Measurements from ENCODE around the gene PTPRQ. TPM values are rescaled to one million over a fixed set of nuclear protein-coding genes. Genes with fewer than 3 reads are reported as not detected.

The PTPRQ gene
- total RNA-seq, 4 donors from 2014 or later, result 0.24 to 0.47 (median 0.30) TPM; not detected in 1

GRCh38 chr12:80690090-80690489 lies 246.1 kb downstream of the PTPRQ start:
- TF ChIP-seq, protein P1, sequence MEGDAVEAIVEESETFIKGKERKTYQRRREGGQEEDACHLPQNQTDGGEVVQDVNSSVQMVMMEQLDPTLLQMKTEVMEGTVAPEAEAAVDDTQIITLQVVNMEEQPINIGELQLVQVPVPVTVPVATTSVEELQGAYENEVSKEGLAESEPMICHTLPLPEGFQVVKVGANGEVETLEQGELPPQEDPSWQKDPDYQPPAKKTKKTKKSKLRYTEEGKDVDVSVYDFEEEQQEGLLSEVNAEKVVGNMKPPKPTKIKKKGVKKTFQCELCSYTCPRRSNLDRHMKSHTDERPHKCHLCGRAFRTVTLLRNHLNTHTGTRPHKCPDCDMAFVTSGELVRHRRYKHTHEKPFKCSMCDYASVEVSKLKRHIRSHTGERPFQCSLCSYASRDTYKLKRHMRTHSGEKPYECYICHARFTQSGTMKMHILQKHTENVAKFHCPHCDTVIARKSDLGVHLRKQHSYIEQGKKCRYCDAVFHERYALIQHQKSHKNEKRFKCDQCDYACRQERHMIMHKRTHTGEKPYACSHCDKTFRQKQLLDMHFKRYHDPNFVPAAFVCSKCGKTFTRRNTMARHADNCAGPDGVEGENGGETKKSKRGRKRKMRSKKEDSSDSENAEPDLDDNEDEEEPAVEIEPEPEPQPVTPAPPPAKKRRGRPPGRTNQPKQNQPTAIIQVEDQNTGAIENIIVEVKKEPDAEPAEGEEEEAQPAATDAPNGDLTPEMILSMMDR (IDR thresholded peaks at IDR 0.05), result no peak
- no peak for TF ChIP-seq EP300 (IDR thresholded peaks at IDR 0.05)
- TF ChIP-seq POLR2AphosphoS5 (IDR thresholded peaks at IDR 0.05), result no peak
- no peak for TF ChIP-seq POLR2A (IDR thresholded peaks at IDR 0.05)
- 86% methylated on average over 1 of the region's 1 CpG for WGBS
- Histone ChIP-seq H3K27me3 (no peaks in the 10 kb centered on the region), H3K36me3 (no peaks in the 10 kb centered on the region), H3K4me3 (no peak overlapping the region), H3K27ac (no peak overlapping the region), H3K9me3 (no peaks in the 10 kb centered on the region), H3K4me1 (no peaks in the 10 kb centered on the region)
- DNase-seq (ENCODE audit: low spot score in 2 of 2), result no peak

GRCh38 chr12:80690513-80690912 lies 246.5 kb downstream of the PTPRQ start:
- no peak for TF ChIP-seq EP300 (IDR thresholded peaks at IDR 0.05)
- TF ChIP-seq, protein P1 (IDR thresholded peaks at IDR 0.05), result no peak
- TF ChIP-seq POLR2A (IDR thresholded peaks at IDR 0.05), result no peak
- TF ChIP-seq POLR2AphosphoS5 (IDR thresholded peaks at IDR 0.05), result no peak
- no peak overlapping the region for H3K27ac ChIP-seq
- no peak for DNase-seq (ENCODE audit: low spot score in 2 of 2)
- no peaks in the 10 kb centered on the region for H3K36me3 ChIP-seq
- H3K9me3 ChIP-seq, result no peaks in the 10 kb centered on the region
- H3K4me1 ChIP-seq, result no peaks in the 10 kb centered on the region
- H3K27me3 ChIP-seq, result no peaks in the 10 kb centered on the region
- H3K4me3 ChIP-seq, result no peak overlapping the region
- 59% methylated on average over 2 of the region's 2 CpGs for WGBS

- no peaks in the 10 kb centered on the region for H3K27me3 ChIP-seq
- TF ChIP-seq, protein P1 (IDR thresholded peaks at IDR 0.05), result no peak
- TF ChIP-seq POLR2AphosphoS5 (IDR thresholded peaks at IDR 0.05) (no peak), EP300 (IDR thresholded peaks at IDR 0.05) (no peak), POLR2A (IDR thresholded peaks at IDR 0.05) (no peak)
- no peak overlapping the region for H3K4me3 ChIP-seq
- H3K36me3 ChIP-seq, result no peaks in the 10 kb centered on the region
- no peaks in the 10 kb centered on the region for H3K9me3 ChIP-seq
- WGBS, result 89% methylated on average over 1 of the region's 1 CpG
- H3K4me1 ChIP-seq, result no peaks in the 10 kb centered on the region
- no peak for DNase-seq (ENCODE audit: low spot score in 2 of 2)
- H3K27ac ChIP-seq, result no peak overlapping the region
Measured at GRCh38 chr12:80692114-80692513, 248.1 kb downstream of the PTPRQ start.

DNA sequence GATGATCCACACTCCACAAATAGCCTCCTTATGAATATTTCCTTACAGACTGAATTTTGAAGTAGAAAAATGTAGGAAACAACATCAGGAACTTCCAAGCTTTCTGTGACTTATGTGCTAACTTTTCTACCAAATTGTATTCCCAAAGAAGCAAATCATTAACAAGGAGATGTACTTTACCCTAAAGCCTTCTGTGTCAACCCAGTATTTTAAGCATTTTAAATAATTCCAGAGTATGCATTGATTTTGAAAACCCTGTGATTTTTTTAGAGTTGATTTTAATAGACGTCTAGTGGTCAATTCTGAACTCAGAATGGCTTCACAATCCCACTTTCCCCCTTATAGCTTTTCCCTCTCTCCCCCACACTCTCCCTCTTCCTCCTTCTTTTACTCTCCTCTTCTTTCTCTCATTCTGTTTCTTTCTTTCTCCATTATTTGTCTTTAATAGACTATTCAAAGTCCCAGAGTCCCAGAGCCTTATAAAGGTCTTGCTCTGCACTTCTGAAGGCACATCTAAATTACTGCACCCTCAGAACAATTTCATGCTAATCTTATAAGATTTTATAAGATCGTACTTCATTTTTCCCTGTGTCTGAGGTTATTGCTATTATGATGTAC lies 253.3 kb downstream of the PTPRQ start:
- TF ChIP-seq POLR2AphosphoS5 (IDR thresholded peaks at IDR 0.05) (no peak), POLR2A (IDR thresholded peaks at IDR 0.05) (no peak), EP300 (IDR thresholded peaks at IDR 0.05) (no peak)
- TF ChIP-seq, protein P1 (IDR thresholded peaks at IDR 0.05), result no peak
- H3K9me3 ChIP-seq, result no peaks in the 10 kb centered on the region
- H3K36me3 ChIP-seq, result no peaks in the 10 kb centered on the region
- no peaks in the 10 kb centered on the region for H3K4me1 ChIP-seq
- H3K4me3 ChIP-seq, result no peak overlapping the region
- no peaks in the 10 kb centered on the region for H3K27me3 ChIP-seq
- DNase-seq (ENCODE audit: low spot score in 2 of 2), result no peak
- whole genome bisulfite sequencing, result 65% methylated on average over 2 of the region's 2 CpGs
- H3K27ac ChIP-seq, result no peak overlapping the region

GRCh38 chr12:80698256-80698655 lies 254.2 kb downstream of the PTPRQ start:
- no peaks in the 10 kb centered on the region for H3K36me3 ChIP-seq
- DNase-seq (ENCODE audit: low spot score in 2 of 2), result no peak
- H3K27ac ChIP-seq, result no peak overlapping the region
- H3K4me3 ChIP-seq, result no peak overlapping the region
- H3K9me3 ChIP-seq, result no peaks in the 10 kb centered on the region
- 64% methylated on average over 7 of the region's 7 CpGs for WGBS
- H3K27me3 ChIP-seq, result no peaks in the 10 kb centered on the region
- no peak for TF ChIP-seq EP300 (IDR thresholded peaks at IDR 0.05)
- TF ChIP-seq, protein P1 (IDR thresholded peaks at IDR 0.05), result no peak
- no peak for TF ChIP-seq POLR2AphosphoS5 (IDR thresholded peaks at IDR 0.05)
- no peak for TF ChIP-seq POLR2A (IDR thresholded peaks at IDR 0.05)
- H3K4me1 ChIP-seq, result no peaks in the 10 kb centered on the region

All from suprapubic skin (tissue), 4 donors.